ENCODE results near the gene RPTOR. TPM values are rescaled to one million over a fixed set of nuclear protein-coding genes. Genes with fewer than 3 reads are reported as not detected.

The RPTOR gene
- total RNA-seq, 2 experiments from 2014 or later, result 45.3 to 49.1 TPM

DNA sequence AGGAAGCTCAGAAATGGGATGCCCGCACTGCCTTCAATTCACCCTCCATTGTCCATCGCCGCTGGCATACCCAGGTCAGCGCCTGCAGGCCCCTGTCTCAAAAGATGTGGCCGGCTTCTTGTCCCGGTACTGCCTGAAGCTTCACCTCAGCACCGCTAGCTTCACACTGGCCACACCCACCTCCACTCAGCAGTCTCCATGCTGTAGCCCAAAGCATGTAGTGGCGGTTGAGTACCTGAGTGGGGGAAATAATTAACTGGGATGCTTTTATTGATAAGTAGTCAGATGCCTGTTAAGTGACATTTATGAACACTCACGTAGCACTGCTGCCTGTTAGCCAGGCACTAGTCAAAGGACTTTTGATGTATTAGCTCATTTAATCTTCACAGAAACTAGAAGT is 143.2 kb downstream of the RPTOR start:
- intact Hi-C loops (cut with micrococcal nuclease), result no loop called here
- CTCF ChIA-PET, result interaction anchor here (0.7 to 1.4 kb wide), 4 partner anchors 38 to 145 kb away, joined by 3 read pairs; no protein-coding TSS in a partner anchor
- Mint-ChIP-seq H3K4me3 (no peak overlapping the region), H3K4me1 (ENCODE audit: low read depth) (peaks cover 17% of the 10 kb centered on the region), H3K27me3 (no peaks in the 10 kb centered on the region), H3K36me3 (ENCODE audit: low read depth) (peaks cover 12% of the 10 kb centered on the region), H3K9me3 (no peaks in the 10 kb centered on the region), H3K27ac (no peak overlapping the region)
- DNase-seq (no peak), ATAC-seq (no peak)
- POLR2A ChIA-PET, result no interaction called here
- TF ChIP-seq, protein P1, sequence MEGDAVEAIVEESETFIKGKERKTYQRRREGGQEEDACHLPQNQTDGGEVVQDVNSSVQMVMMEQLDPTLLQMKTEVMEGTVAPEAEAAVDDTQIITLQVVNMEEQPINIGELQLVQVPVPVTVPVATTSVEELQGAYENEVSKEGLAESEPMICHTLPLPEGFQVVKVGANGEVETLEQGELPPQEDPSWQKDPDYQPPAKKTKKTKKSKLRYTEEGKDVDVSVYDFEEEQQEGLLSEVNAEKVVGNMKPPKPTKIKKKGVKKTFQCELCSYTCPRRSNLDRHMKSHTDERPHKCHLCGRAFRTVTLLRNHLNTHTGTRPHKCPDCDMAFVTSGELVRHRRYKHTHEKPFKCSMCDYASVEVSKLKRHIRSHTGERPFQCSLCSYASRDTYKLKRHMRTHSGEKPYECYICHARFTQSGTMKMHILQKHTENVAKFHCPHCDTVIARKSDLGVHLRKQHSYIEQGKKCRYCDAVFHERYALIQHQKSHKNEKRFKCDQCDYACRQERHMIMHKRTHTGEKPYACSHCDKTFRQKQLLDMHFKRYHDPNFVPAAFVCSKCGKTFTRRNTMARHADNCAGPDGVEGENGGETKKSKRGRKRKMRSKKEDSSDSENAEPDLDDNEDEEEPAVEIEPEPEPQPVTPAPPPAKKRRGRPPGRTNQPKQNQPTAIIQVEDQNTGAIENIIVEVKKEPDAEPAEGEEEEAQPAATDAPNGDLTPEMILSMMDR (IDR thresholded peaks at IDR 0.05), result no peak

DNA sequence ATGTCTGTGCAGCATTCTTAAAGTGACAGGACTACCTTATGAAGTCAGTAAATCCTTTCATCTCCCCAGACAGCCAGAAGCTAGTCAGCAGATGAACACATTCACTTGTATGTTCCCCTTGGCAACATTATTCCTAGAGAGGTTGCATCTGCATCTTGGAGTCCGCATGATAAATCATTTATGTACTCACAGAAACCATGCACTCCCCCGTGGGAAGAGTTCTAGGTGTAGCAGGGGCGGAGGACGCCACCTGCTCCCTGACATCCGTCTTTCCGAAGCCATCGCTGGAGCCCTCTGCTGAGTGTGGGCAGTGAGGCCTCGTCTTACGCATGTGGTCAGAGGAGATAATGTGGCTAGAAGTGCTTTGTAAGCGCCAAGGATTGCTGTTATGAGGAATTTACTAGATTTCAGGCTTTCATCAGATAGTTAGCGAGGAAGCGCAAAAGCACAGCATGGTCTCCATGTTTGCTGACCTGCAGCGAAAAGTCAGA is 144.5 kb downstream of the RPTOR start:
- ATAC-seq (no peak), DNase-seq (no peak)
- ChIA-PET POLR2A (no interaction called here), CTCF (no interaction called here)
- Mint-ChIP-seq H3K36me3 (ENCODE audit: low read depth) (peaks cover 5% of the 10 kb centered on the region), H3K27ac (no peak overlapping the region), H3K27me3 (no peaks in the 10 kb centered on the region), H3K4me1 (ENCODE audit: low read depth) (peaks cover 17% of the 10 kb centered on the region), H3K9me3 (no peaks in the 10 kb centered on the region), H3K4me3 (no peak overlapping the region)
- TF ChIP-seq, protein P1 (IDR thresholded peaks at IDR 0.05), result no peak
- intact Hi-C loops (cut with micrococcal nuclease), result no loop called here

DNA sequence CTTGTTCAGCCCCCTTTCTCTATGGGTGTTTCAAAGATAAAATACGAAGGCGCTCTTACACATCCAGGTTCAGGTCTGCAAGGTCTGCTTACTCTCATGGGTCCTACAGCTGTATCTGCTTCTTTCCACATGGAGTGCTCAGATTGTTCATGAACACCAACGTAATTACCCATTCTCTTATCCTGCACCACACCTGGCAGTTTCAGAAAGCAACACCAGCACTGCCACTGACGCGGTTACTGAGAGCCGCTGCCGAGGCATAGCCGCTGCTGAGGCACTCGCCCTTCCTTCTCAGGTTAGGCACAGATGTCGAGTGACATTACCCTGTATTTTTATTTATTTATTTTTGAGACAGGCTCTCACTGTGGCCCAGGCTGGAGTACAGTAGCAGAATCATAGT is 147.1 kb downstream of the RPTOR start:
- intact Hi-C loops (cut with micrococcal nuclease), result no loop called here
- DNase-seq (no peak), ATAC-seq (no peak)
- no peaks in the 10 kb centered on the region for H3K27me3 Mint-ChIP-seq
- ChIA-PET CTCF (no interaction called here), POLR2A (no interaction called here)
- peaks cover 5% of the 10 kb centered on the region for H3K36me3 Mint-ChIP-seq (ENCODE audit: low read depth)
- no peak overlapping the region for H3K27ac Mint-ChIP-seq
- no peaks in the 10 kb centered on the region for H3K9me3 Mint-ChIP-seq
- TF ChIP-seq, protein P1 (IDR thresholded peaks at IDR 0.05), result no peak
- H3K4me1 Mint-ChIP-seq (ENCODE audit: low read depth), result peaks cover 41% of the 10 kb centered on the region
- no peak overlapping the region for H3K4me3 Mint-ChIP-seq

DNA sequence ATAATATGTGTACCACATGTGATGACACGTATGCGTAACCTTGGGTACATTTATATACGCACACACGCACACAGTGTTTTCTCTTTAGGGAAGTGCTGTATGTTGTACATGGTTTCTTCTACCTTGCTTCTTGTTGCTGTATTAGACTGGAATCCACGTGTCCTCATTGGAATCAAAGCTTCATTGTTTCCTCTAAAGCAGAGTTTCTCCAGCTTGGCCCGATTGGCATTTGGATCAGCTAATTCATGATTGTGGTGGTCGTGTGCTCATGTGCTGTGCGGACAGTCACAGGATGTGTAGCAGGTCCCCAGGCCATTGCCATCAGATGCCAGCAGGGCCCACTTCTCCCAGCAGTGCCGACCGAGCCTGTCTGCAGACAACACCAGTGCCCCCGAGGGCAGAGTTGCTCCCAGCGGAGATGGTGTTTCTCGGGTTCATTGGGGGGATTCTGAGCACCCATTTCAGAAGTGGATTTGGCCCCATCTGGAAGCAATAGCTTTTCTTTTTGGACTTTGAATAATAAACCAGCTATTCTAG is 148.4 kb downstream of the RPTOR start:
- Mint-ChIP-seq H3K9me3 (no peaks in the 10 kb centered on the region), H3K27me3 (no peaks in the 10 kb centered on the region), H3K4me1 (ENCODE audit: low read depth) (peaks cover 47% of the 10 kb centered on the region), H3K27ac (no peak overlapping the region), H3K36me3 (ENCODE audit: low read depth) (peaks cover 1% of the 10 kb centered on the region), H3K4me3 (no peak overlapping the region)
- TF ChIP-seq, protein P1 (IDR thresholded peaks at IDR 0.05), result no peak
- intact Hi-C loops (cut with micrococcal nuclease), result no loop called here
- DNase-seq (no peak), ATAC-seq (no peak)
- POLR2A ChIA-PET, result interaction anchor here (0.8 to 2.2 kb wide), 2 partner anchors 11 to 144 kb away, joined by 3 to 6 read pairs; no protein-coding TSS in a partner anchor
- CTCF ChIA-PET, result interaction anchor here (1.9 kb wide), 1 partner anchor 11 kb away, joined by 5 read pairs; no protein-coding TSS in a partner anchor

DNA sequence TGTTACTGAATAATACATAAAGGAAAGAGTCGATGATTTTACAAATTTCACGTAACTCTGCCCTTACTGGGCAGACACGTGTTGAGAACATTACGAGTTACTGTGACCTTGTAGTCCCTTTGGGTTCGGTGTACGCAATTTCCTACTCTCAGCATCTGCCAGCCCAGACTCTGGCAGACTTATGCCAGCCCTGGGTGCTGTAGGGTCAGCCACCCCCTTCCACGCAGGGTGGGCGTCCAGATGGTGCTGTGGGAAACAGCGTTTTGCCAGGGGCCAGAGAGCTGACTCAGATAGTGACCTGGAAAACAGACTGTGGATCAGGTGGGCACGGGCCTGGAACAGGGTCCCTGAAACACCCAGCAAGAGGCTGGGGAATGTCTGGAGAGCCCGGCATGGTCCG is 148.9 kb downstream of the RPTOR start:
- TF ChIP-seq, protein P1 (IDR thresholded peaks at IDR 0.05), result no peak
- intact Hi-C loops (cut with micrococcal nuclease), result no loop called here
- Mint-ChIP-seq H3K27me3 (no peaks in the 10 kb centered on the region), H3K4me1 (ENCODE audit: low read depth) (peaks cover 48% of the 10 kb centered on the region), H3K4me3 (no peak overlapping the region), H3K36me3 (ENCODE audit: low read depth) (peaks cover 1% of the 10 kb centered on the region), H3K27ac (no peak overlapping the region), H3K9me3 (no peaks in the 10 kb centered on the region)
- ChIA-PET POLR2A (interaction anchor here (0.8 to 2.2 kb wide), 2 partner anchors 10 to 145 kb away, joined by 3 to 6 read pairs; no protein-coding TSS in a partner anchor), CTCF (interaction anchor here (1.1 to 1.9 kb wide), 2 partner anchors 10 to 206 kb away, joined by 3 to 5 read pairs; no protein-coding TSS in a partner anchor)
- ATAC-seq (no peak), DNase-seq (no peak)

All from activated CD8-positive, alpha-beta T cell treated with anti-CD3 and anti-CD28 coated beads for 36 hours (primary cell).